ENCODE data around the gene SLCO4A1.

DNA sequence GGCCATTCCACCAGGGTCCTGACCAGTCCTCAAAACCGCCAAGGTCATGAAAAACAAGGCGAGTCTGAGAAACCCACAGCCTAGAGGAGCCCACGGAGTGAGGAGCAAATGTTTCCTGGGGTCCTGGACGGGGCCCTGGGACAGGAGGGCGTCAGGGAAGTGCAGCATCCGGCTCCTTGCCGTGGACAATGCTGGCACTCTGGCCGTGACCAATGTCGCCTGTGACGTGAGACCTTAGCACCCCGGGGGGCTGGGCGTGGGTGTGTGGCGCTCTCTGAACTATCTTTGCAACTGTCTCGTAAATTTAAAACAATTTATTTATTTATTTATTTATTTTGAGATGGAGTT lies 34.1 kb upstream of the SLCO4A1 start:
- TF ChIP-seq EZH2 (IDR thresholded peaks at IDR 0.05; ENCODE audit: insufficient read depth, poor library complexity, severe bottlenecking) = no peak
- TF ChIP-seq EZH2phosphoT487 (IDR thresholded peaks at IDR 0.05; ENCODE audit: insufficient read depth, low read depth) = no peak

Measured in GM23248 (cell line).